Body of pancreas (tissue), 4 donors: ENCODE results near the gene IQCF6. TPM values are rescaled to one million over a fixed set of nuclear protein-coding genes. Genes with fewer than 3 reads are reported as not detected.

Experiments
- ATAC-seq: fragments of 150-250 bp; one replicate; pipeline ENCODE4 v1.9.1; 2016
- DNase-seq, 4 donors: peaks; one replicate each; pipeline ENCODE4 v3.0.0-alpha.2; 2019
- H3K27ac ChIP-seq, 4 donors: fragments of 200-600 bp; sonication (generic); 1 replicate in 3 of 4; 2 replicates in 1 of 4; pipeline versions ENCODE4 v1.5.1 to v1.6.1; 2016 to 2019; ENCODE audit warnings: mild to moderate bottlenecking in 1 of 4, mixed read lengths in 1 of 4, moderate library complexity in 1 of 4
- H3K27me3 ChIP-seq, 2 donors: fragments of 200-600 bp; sonication (generic); one replicate each; pipeline ENCODE4 v1.6.0; 2016; ENCODE audit warnings: mild to moderate bottlenecking in 1 of 2
- H3K36me3 ChIP-seq, 2 donors: fragments of 200-600 bp; sonication (generic); replicated peaks in 1 of 2; 2 replicates each; pipeline ENCODE4 v1.5.1; 2016; ENCODE audit warnings: low read depth in 2 of 2; ENCODE audit not compliant: insufficient read depth in 1 of 2
- H3K4me1 ChIP-seq: fragments of 200-600 bp; sonication (generic); one replicate; pipeline ENCODE4 v1.6.0; 2016
- H3K4me3 ChIP-seq, 2 donors: fragments of 200-600 bp; sonication (generic); 1 replicate in 1 of 2; 2 replicates in 1 of 2; pipeline ENCODE4 v1.5.1; 2016 to 2019
- H3K9me3 ChIP-seq, 3 donors: fragments of 200-600 bp; sonication (generic); 1 replicate in 2 of 3; 2 replicates in 1 of 3; pipeline ENCODE4 v1.5.1; 2016
- CTCF ChIP-seq, 7 experiments: fragments of 450-650 bp in 4 of 7; fragments of 200-600 bp in 3 of 7; sonication (generic) in 3 of 7; IDR thresholded peaks; one replicate each; pipeline ENCODE4 v1.5.1; 2016 to 2019; ENCODE audit warnings: antibody characterized with exemption in 7 of 7
- POLR2A ChIP-seq, 3 donors: fragments of 450-650 bp; IDR thresholded peaks; one replicate each; pipeline ENCODE4 v1.6.1; 2016; ENCODE audit warnings: antibody characterized with exemption in 3 of 3, mild to moderate bottlenecking in 2 of 3
- WGBS, 2 donors: methylation state at CpG; one replicate each; pipeline ENCODE4 v1.1.5; 2017; 5-methylcytosine and 5-hydroxymethylcytosine counted together
- intact Hi-C: fragments of 100-400 bp; cut with DNase I; formaldehyde crosslinking; loops from one replicate; pipeline ENCODE4 v1.15.1; 2023
- total RNA-seq, 2 donors: library from RNA; depleted of rRNA; stranded (reverse); fragments of >200 nt; gene quantifications; one replicate each; pipeline ENCODE4 v1.1.0, GENCODE V29; 2016

Gene IQCF6
- total RNA-seq, 2 donors from 2014 or later, result not detected

- TF ChIP-seq POLR2A (IDR thresholded peaks at IDR 0.05), result no peak
- no peak for TF ChIP-seq CTCF (IDR thresholded peaks at IDR 0.05)
Measured at GRCh38 chr3:51786267-51786666, 7.2 kb upstream of the IQCF6 start.

GRCh38 chr3:51778554-51778953, 483 bp downstream of the IQCF6 start:
- Histone ChIP-seq H3K4me1 (no peaks in the 10 kb centered on the region), H3K4me3 (no peak overlapping the region), H3K27me3 (no peaks in the 10 kb centered on the region), H3K27ac (no peak overlapping the region), H3K9me3 (no peaks in the 10 kb centered on the region), H3K36me3 (no peaks in the 10 kb centered on the region)
- intact Hi-C loops, result no loop called here
- DNase-seq (no peak), ATAC-seq (no peak)
- 82 to 93% methylated on average over 15 to 17 of the region's 17 CpGs for WGBS, 2 donors
- TF ChIP-seq CTCF (IDR thresholded peaks at IDR 0.05), result no peak
- no peak for TF ChIP-seq POLR2A (IDR thresholded peaks at IDR 0.05)

More at GRCh38 chr3:51786267-51786666, 7.2 kb upstream of the IQCF6 start:
- H3K36me3 ChIP-seq, result no peaks in the 10 kb centered on the region
- H3K4me3 ChIP-seq, result no peak overlapping the region
- ATAC-seq (no peak), DNase-seq (no peak)
- no peaks in the 10 kb centered on the region for H3K27me3 ChIP-seq
- no peak overlapping the region for H3K27ac ChIP-seq
- 61 to 62% methylated on average over 2 of the region's 2 CpGs for WGBS, 2 donors
- intact Hi-C loops, result no loop called here
- H3K4me1 ChIP-seq, result no peaks in the 10 kb centered on the region
- H3K9me3 ChIP-seq, result no peaks in the 10 kb centered on the region

GRCh38 chr3:51777985-51778384, 1.1 kb downstream of the IQCF6 start:
- no peaks in the 10 kb centered on the region for H3K9me3 ChIP-seq
- H3K27me3 ChIP-seq, result no peaks in the 10 kb centered on the region
- ATAC-seq (no peak), DNase-seq (peak; percentile 49 to 78 (median 64))
- H3K27ac ChIP-seq, result no peak overlapping the region
- 20 to 24% methylated on average over 1 to 2 of the region's 3 CpGs for WGBS, 2 donors
- TF ChIP-seq CTCF (IDR thresholded peaks at IDR 0.05), result no peak
- TF ChIP-seq POLR2A (IDR thresholded peaks at IDR 0.05), result no peak
- no peaks in the 10 kb centered on the region for H3K36me3 ChIP-seq
- H3K4me1 ChIP-seq, result no peaks in the 10 kb centered on the region
- H3K4me3 ChIP-seq, result no peak overlapping the region
- intact Hi-C loops, result no loop called here

- TF ChIP-seq CTCF (IDR thresholded peaks at IDR 0.05), result no peak
- TF ChIP-seq POLR2A (IDR thresholded peaks at IDR 0.05), result no peak
- Histone ChIP-seq H3K27me3 (no peaks in the 10 kb centered on the region), H3K27ac (no peak overlapping the region), H3K9me3 (no peaks in the 10 kb centered on the region), H3K4me1 (no peaks in the 10 kb centered on the region), H3K36me3 (no peaks in the 10 kb centered on the region), H3K4me3 (no peak overlapping the region)
- ATAC-seq (no peak), DNase-seq (no peak)
- intact Hi-C loops, result no loop called here
- WGBS, 2 donors, result 36 to 39% methylated on average over 4 of the region's 4 CpGs
Measured at GRCh38 chr3:51773529-51774056, 5.4 kb downstream of the IQCF6 start.

- DNase-seq, result no peak
- intact Hi-C loops, result no loop called here
- TF ChIP-seq CTCF (IDR thresholded peaks at IDR 0.05) (no peak), POLR2A (IDR thresholded peaks at IDR 0.05) (no peak)
- no peaks in the 10 kb centered on the region for H3K27me3 ChIP-seq
- ATAC-seq, result no peak
- H3K4me1 ChIP-seq, result no peaks in the 10 kb centered on the region
- no peak overlapping the region for H3K4me3 ChIP-seq
- H3K36me3 ChIP-seq, result no peaks in the 10 kb centered on the region
- no peaks in the 10 kb centered on the region for H3K9me3 ChIP-seq
- no peak overlapping the region for H3K27ac ChIP-seq
Measured at GRCh38 chr3:51759203-51759602, 19.8 kb downstream of the IQCF6 start.
